ENCODE results near the gene TOMM20. TPM values are rescaled to one million over a fixed set of nuclear protein-coding genes. Genes with fewer than 3 reads are reported as not detected.
A peak's percentile ranks its signal among the peaks of the same experiment; 100 is the strongest.

Gene TOMM20
- total and polyA plus RNA-seq, 9 of the 15 experiments (the other 6 are each of a cell fraction or from before 2014, with no cell fraction given), result 70.6 to 334 (median 159) TPM

GRCh38 chr1:235088907-235089306 is 39.7 kb downstream of the TOMM20 start:
- CTCF ChIA-PET (ENCODE audit: low intra/inter-chr PET ratio), result no interaction called here
- 49% methylated on average over 7 of the region's 7 CpGs for WGBS (ENCODE audit: insufficient coverage, low coverage, missing lambda C conversion rate)

GRCh38 chr1:235088430-235088829 is 40.2 kb downstream of the TOMM20 start:
- in situ Hi-C loops (cut with MboI) (loop anchor here (10.0 kb wide), 1 partner anchor 334 kb away; no protein-coding TSS in a partner anchor), intact Hi-C loops (cut with micrococcal nuclease) (no loop called here)
- Histone ChIP-seq H3K79me2 (ENCODE audit: control insufficient read depth, insufficient read depth, low read length) (no peaks in the 10 kb centered on the region), H3K27me3 (ENCODE audit: control insufficient read depth in 2 of 2, insufficient read depth in 2 of 2, low read length in 2 of 2) (no peaks in the 10 kb centered on the region), H3K27ac (ENCODE audit: extremely low read depth, low read depth, low read length) (no peak overlapping the region), H3K9me1 (ENCODE audit: control insufficient read depth, insufficient read depth, low read length) (no peaks in the 10 kb centered on the region), H2AFZ (ENCODE audit: low read depth, low read length) (no peak overlapping the region), H3K9ac (ENCODE audit: insufficient read depth in 1 of 2, low read depth in 2 of 2, low read length in 2 of 2) (no peak overlapping the region), H3K4me3 (no peak overlapping the region), H3K4me1 (replicated peaks in 1 of 2; ENCODE audit: control insufficient read depth in 2 of 2, insufficient read depth in 2 of 2, low read length in 2 of 2) (peaks cover 16 to 22% of the 10 kb centered on the region in 2 experiments), H3K9me3 (replicated peaks; ENCODE audit: control insufficient read depth, insufficient read depth, low read depth, low read length) (no peaks in the 10 kb centered on the region), H4K20me1 (replicated peaks; ENCODE audit: control insufficient read depth, insufficient read depth, low read length) (no peaks in the 10 kb centered on the region), H3K4me2 (ENCODE audit: insufficient read depth, low read length) (no peak overlapping the region), H3K36me3 (ENCODE audit: control insufficient read depth, insufficient read depth, low read length) (no peaks in the 10 kb centered on the region)
- BruUV-seq (replicated peaks), result no TSS peak
- TF ChIP-seq, protein P1, sequence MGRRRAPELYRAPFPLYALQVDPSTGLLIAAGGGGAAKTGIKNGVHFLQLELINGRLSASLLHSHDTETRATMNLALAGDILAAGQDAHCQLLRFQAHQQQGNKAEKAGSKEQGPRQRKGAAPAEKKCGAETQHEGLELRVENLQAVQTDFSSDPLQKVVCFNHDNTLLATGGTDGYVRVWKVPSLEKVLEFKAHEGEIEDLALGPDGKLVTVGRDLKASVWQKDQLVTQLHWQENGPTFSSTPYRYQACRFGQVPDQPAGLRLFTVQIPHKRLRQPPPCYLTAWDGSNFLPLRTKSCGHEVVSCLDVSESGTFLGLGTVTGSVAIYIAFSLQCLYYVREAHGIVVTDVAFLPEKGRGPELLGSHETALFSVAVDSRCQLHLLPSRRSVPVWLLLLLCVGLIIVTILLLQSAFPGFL (CRISPR knock-in tag; IDR thresholded peaks at IDR 0.05), result no peak
- 0 out of 2 replicates have a peak, but pooled peaks have one; percentile 25 for TF ChIP-seq FOXJ2 (tag; IDR thresholded peaks at IDR 0.05)
- FAIRE-seq (no peak), ATAC-seq (no peak), DNase-seq (ENCODE audit: extremely low read depth in 1 of 4, low spot score in 3 of 4) (no peak)
- 51% methylated on average over 6 of the region's 6 CpGs for WGBS (ENCODE audit: insufficient coverage, low coverage, missing lambda C conversion rate)
- ChIA-PET CTCF (ENCODE audit: low intra/inter-chr PET ratio) (no interaction called here), POLR2A (interaction anchor here (0.7 to 1.5 kb wide), 2 partner anchors 9 to 15 kb away, joined by 3 to 4 read pairs; no protein-coding TSS in a partner anchor)

More at GRCh38 chr1:235088907-235089306, 39.7 kb downstream of the TOMM20 start:
- no peaks in the 10 kb centered on the region for H3K9me3 ChIP-seq (replicated peaks; ENCODE audit: control insufficient read depth, insufficient read depth, low read depth, low read length)
- POLR2A ChIA-PET, result interaction anchor here (0.7 to 1.5 kb wide), 3 partner anchors 9 to 220 kb away, joined by 3 to 4 read pairs (median 3); no protein-coding TSS in a partner anchor
- no peak overlapping the region for H3K27ac ChIP-seq (ENCODE audit: extremely low read depth, low read depth, low read length)
- TF ChIP-seq ZNF121 (CRISPR knock-in tag; conservative IDR thresholded peaks at IDR 0.05), result peak; percentile 65
- TF ChIP-seq, protein P2, sequence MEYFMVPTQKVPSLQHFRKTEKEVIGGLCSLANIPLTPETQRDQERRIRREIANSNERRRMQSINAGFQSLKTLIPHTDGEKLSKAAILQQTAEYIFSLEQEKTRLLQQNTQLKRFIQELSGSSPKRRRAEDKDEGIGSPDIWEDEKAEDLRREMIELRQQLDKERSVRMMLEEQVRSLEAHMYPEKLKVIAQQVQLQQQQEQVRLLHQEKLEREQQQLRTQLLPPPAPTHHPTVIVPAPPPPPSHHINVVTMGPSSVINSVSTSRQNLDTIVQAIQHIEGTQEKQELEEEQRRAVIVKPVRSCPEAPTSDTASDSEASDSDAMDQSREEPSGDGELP (CRISPR knock-in tag; IDR thresholded peaks at IDR 0.05; ENCODE audit: borderline replicate concordance), result peak; percentile 61; the same call in 1 of the 2 replicates
- no peak for TF ChIP-seq PHF21A (IDR thresholded peaks at IDR 0.05; ENCODE audit: borderline replicate concordance, low read depth)
- TF ChIP-seq CBX3 (IDR thresholded peaks at IDR 0.05; ENCODE audit: borderline replicate concordance in 1 of 2, low read length in 2 of 2), result no peak
- peaks cover 15 to 20% of the 10 kb centered on the region in 2 experiments for H3K4me1 ChIP-seq (replicated peaks in 1 of 2; ENCODE audit: control insufficient read depth in 2 of 2, insufficient read depth in 2 of 2, low read length in 2 of 2)
- no peaks in the 10 kb centered on the region for H3K27me3 ChIP-seq (ENCODE audit: control insufficient read depth in 2 of 2, insufficient read depth in 2 of 2, low read length in 2 of 2)
- H3K4me3 ChIP-seq, result no peak overlapping the region
- in situ Hi-C loops (cut with MboI), result loop anchor here (10.0 kb wide), 1 partner anchor 334 kb away; no protein-coding TSS in a partner anchor
- DNase-seq (ENCODE audit: extremely low read depth in 1 of 4, low spot score in 3 of 4) (no peak), ATAC-seq (no peak), FAIRE-seq (no peak)
- no peaks in the 10 kb centered on the region for H4K20me1 ChIP-seq (replicated peaks; ENCODE audit: control insufficient read depth, insufficient read depth, low read length)
- H3K79me2 ChIP-seq (ENCODE audit: control insufficient read depth, insufficient read depth, low read length), result no peaks in the 10 kb centered on the region
- no peaks in the 10 kb centered on the region for H3K36me3 ChIP-seq (ENCODE audit: control insufficient read depth, insufficient read depth, low read length)
- H3K9me1 ChIP-seq (ENCODE audit: control insufficient read depth, insufficient read depth, low read length), result no peaks in the 10 kb centered on the region
- no peak overlapping the region for H3K4me2 ChIP-seq (ENCODE audit: insufficient read depth, low read length)
- no TSS peak for BruUV-seq (replicated peaks)
- no peak overlapping the region for H3K9ac ChIP-seq (ENCODE audit: insufficient read depth in 1 of 2, low read depth in 2 of 2, low read length in 2 of 2)
- intact Hi-C loops (cut with micrococcal nuclease), result no loop called here
- H2AFZ ChIP-seq (ENCODE audit: low read depth, low read length), result no peak overlapping the region
